Body of pancreas (tissue), 4 donors: ENCODE measurements around the gene ITK.

ENCODE experiments used
- CTCF ChIP-seq, 7 experiments: fragments of 450-650 bp in 4 of 7; fragments of 200-600 bp in 3 of 7; sonication (generic) in 3 of 7; IDR thresholded peaks; one replicate each; pipeline ENCODE4 v1.5.1; 2016 to 2019; ENCODE audit warnings: antibody characterized with exemption in 7 of 7
- POLR2A ChIP-seq, 3 donors: fragments of 450-650 bp; IDR thresholded peaks; one replicate each; pipeline ENCODE4 v1.6.1; 2016; ENCODE audit warnings: antibody characterized with exemption in 3 of 3, mild to moderate bottlenecking in 2 of 3

- TF ChIP-seq CTCF (IDR thresholded peaks at IDR 0.05) (no peak), POLR2A (IDR thresholded peaks at IDR 0.05) (no peak)
These were observed 17.8 kb downstream of the ITK start for GRCh38 chr5:157198277-157198986.
